HG03342 (cell line): ENCODE measurements around the gene RBFA.

Experiments used
- ATAC-seq: cut with Tn5 transposase; IDR thresholded peaks from one replicate; pipeline ENCODE4 v1.9.1; 2021; ENCODE audit warnings: mild to moderate bottlenecking, moderate library complexity; ENCODE audit not compliant: unreplicated experiment

The RBFA gene

DNA sequence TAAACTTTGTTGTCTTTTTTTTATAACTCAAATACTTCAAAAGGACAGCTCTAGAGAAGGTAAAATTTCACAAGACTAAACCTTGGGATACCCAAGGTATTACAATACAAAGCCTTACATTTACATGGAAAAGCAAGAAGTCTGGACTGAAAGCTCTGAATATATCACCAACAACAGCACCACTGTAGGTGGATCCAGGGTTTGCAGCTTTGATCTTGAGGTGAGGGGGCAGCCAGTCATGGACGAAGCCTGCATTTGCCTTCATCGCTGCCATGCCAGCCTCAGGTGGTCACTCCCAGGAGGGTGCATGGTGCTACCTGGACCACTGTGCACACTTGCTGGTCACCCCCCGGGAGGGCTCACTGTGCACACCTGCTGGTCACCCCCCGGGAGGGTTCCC, 36.6 kb downstream of the RBFA start:
- ATAC-seq = no peak

DNA sequence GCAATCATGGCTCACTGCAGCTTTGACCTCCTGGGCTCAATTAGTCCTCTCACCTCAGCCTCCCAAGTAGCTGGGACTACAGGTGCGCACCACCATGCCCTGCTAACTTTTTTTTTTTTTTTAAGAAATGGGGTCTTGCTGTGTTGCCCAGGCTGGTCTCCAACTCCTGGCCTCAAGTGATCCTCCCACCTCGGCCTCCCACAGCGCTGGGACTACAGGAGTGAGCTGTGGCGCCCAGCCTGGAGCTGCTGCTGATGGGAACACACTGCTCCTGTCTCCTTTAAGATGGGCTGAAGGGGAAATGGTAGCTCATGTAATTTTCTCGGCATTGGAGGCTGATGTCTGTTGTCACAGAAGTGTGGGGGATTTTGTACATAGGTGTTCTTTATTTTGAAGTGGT, 39.9 kb downstream of the RBFA start:
- ATAC-seq = no peak

DNA sequence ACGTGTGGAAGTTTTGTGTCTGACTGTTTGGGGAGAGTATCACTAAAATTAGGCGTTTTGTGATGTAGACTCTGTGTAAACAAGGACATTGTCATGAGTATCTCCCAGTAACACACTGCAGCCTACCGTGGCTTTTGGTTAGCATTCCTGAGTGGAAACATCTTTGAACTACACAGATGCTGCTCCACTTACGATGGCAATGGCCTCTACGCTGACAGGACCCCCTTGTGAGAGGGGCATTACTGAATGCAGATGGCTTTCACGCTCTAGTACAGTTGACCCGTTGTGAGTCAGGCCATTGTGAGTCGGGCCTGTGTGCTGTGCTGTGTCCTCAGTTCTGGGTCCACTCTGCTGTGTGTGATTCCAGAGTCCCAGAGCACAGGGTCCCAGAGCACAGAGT, 40.5 kb downstream of the RBFA start:
- no peak for ATAC-seq

DNA sequence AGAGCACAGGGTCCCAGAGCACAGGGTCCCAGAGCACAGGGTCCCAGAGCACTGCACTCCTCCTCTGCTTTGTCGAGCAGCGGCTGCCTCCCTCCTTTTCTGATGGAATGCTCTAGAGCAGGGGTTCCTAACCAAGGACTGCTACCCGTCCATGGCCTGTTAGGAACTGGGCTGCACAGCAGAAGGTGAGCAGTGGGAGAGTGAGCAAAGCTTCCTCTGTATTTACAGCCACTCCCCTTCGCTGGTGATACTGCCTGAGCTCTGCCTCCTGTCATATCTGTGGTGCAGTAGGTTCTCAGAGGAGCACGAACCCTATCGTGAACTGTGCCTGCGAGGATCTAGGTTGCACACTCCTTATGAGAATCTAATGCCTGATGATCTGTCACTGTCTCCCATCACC, 41.7 kb downstream of the RBFA start:
- no peak for ATAC-seq

DNA sequence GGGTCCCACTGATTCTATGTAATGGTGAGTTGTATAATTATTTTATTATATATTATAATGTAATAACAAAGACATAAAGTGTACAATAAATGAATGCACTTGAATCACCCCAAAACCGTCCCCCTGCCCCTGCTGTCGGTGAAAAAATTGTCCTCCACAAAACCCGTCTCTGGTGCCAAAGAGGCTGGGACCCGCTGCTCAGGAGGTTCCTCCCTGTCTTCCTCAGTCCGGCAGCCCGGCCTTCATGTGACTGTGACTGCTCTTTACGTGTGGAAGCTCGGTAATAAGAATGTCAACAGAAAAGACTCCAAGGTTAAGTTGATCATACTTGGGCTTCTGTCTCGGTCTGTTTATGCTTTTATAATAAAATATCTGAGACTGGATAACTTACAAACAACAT, 42.1 kb downstream of the RBFA start:
- ATAC-seq = no peak

DNA sequence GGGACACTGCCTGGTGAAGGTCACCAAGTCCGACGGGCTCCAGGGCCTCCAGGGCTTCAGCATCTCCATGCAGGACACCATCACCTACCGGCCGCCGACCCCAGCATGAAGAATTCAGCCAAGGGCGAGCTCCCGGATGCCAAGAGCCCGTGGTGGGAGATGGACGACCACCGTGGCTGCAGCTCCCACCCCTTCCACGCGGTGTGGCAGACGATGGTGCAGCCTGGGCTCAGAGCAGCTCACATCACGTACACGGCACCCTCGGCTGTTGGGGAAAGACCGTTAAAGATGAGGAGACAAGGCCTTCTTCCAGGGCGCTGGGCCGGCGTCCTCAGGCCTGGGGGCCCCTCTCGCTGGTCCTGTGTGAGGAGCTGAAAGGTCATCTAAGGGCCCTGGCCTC, 43.6 kb downstream of the RBFA start:
- no peak for ATAC-seq
